HCT116 (cell line): ENCODE results near the gene ADAMTS19. TPM values are rescaled to one million over a fixed set of nuclear protein-coding genes. Genes with fewer than 3 reads are reported as not detected.

Source experiments
- ATAC-seq: fragments of 200-7000 bp; cut with Tn5 transposase; 2 replicates; pipeline ENCODE4 v1.9.1; 2020; ENCODE audit warnings: mild to moderate bottlenecking, moderate library complexity
- BruUV-seq: library from RNA; stranded (reverse); fragments of 400-500 nt; replicated peaks from 2 replicates; lab custom pipeline; 2021; lab: Mats Ljungman, UMichigan
- CTCF ChIA-PET: fragments of 300-600 bp; sonication (Branson Sonifier 250); formaldehyde crosslinking; loops from one replicate; lab custom pipeline; 2021; ENCODE audit warnings: antibody characterized with exemption; lab: Charles Lee
- POLR2A ChIA-PET: fragments of 300-600, 350-600 bp; sonication (Branson Sonifier 250); formaldehyde crosslinking; loops from one replicate; lab custom pipeline; 2021; ENCODE audit warnings: antibody characterized with exemption; lab: Charles Lee
- RAD21 ChIA-PET, 2 experiments: fragments of 300-600 bp; sonication (Branson Sonifier 250); formaldehyde crosslinking; loops; one replicate each; lab custom pipeline; 2023; ENCODE audit warnings: low total read pairs in 2 of 2; ENCODE audit not compliant: uncharacterized antibody in 2 of 2, unreplicated experiment in 2 of 2, low non-redundant PET in 1 of 2; lab: Charles Lee
- DNase-seq: peaks from one replicate; pipeline ENCODE4 v3.0.0-alpha.2; 2010; ENCODE audit warnings: low read depth, low spot score
- H2AFZ ChIP-seq: fragments of 200-600 bp; shearing (Covaris generic), sonication (generic); 2 replicates; pipeline ENCODE4 v1.6.1; 2017; ENCODE audit warnings: low read depth, mixed run types, mixed read lengths, antibody characterized with exemption, low read length; ENCODE audit not compliant: poor library complexity, severe bottlenecking
- H3K27ac ChIP-seq: 2 replicates; pipeline ENCODE4 v1.5.1; 2012; ENCODE audit warnings: low read depth, low read length
- H3K27me3 ChIP-seq: fragments of 200-600 bp; sonication (generic); 2 replicates; pipeline ENCODE4 v1.6.1; 2016; ENCODE audit warnings: mixed run types, low read length, mixed read lengths; ENCODE audit not compliant: insufficient read depth
- H3K36me3 ChIP-seq, 2 experiments: fragments of 200-500 bp in 1 of 2; fragments of 200-600 bp in 1 of 2; sonication (Bioruptor generic) in 1 of 2; sonication (generic) in 1 of 2; 2 replicates each; pipeline versions ENCODE4 v1.5.1 to v1.6.1; 2014 to 2016; ENCODE audit warnings: low read length in 2 of 2, inconsistent platforms in 1 of 2, mixed read lengths in 1 of 2, mixed run types in 1 of 2; ENCODE audit not compliant: insufficient read depth in 2 of 2, control insufficient read depth in 1 of 2
- H3K4me1 ChIP-seq, 2 experiments: fragments of 200-600 bp in 1 of 2; sonication (generic) in 1 of 2; 2 replicates each; pipeline versions ENCODE4 v1.5.1 to v1.6.1; 2012 to 2017; ENCODE audit warnings: low read length in 2 of 2, inconsistent platforms in 1 of 2, mild to moderate bottlenecking in 1 of 2, mixed read lengths in 1 of 2, mixed run types in 1 of 2, moderate library complexity in 1 of 2; ENCODE audit not compliant: insufficient read depth in 2 of 2, control insufficient read depth in 1 of 2
- H3K4me2 ChIP-seq: fragments of 200-600 bp; sonication (generic); 2 replicates; pipeline ENCODE4 v1.6.1; 2017; ENCODE audit warnings: mixed run types, low read length, mixed read lengths
- H3K4me3 ChIP-seq, 2 experiments: fragments of 200-600 bp in 1 of 2; sonication (generic) in 1 of 2; replicated peaks in 1 of 2; 2 replicates each; pipeline ENCODE4 v1.5.1; 2011 to 2016; ENCODE audit warnings: low read length in 2 of 2, control low read depth in 1 of 2, low read depth in 1 of 2, mild to moderate bottlenecking in 1 of 2, mixed read lengths in 1 of 2, mixed run types in 1 of 2
- H3K79me2 ChIP-seq: fragments of 200-600 bp; sonication (generic); 2 replicates; pipeline ENCODE4 v1.6.1; 2017; ENCODE audit warnings: mild to moderate bottlenecking, mixed run types, low read length, moderate library complexity, mixed read lengths; ENCODE audit not compliant: insufficient read depth
- H3K9ac ChIP-seq: fragments of 200-600 bp; sonication (generic); 2 replicates; pipeline ENCODE4 v1.6.1; 2016; ENCODE audit warnings: low read length, mixed read lengths
- H3K9me2 ChIP-seq: fragments of 200-600 bp; sonication (generic), shearing (Covaris generic); 2 replicates; pipeline ENCODE4 v1.6.1; 2017; ENCODE audit warnings: mixed run types, mild to moderate bottlenecking, moderate library complexity; ENCODE audit not compliant: insufficient read depth
- H3K9me3 ChIP-seq, 2 experiments: fragments of 200-500 bp in 1 of 2; fragments of 200-600 bp in 1 of 2; sonication (Bioruptor generic) in 1 of 2; sonication (generic) in 1 of 2; 2 replicates each; pipeline ENCODE4 v1.6.1; 2014 to 2017; ENCODE audit warnings: low read length in 2 of 2, mixed read lengths in 2 of 2, inconsistent platforms in 1 of 2, low read depth in 1 of 2, mild to moderate bottlenecking in 1 of 2, mixed run types in 1 of 2, moderate library complexity in 1 of 2; ENCODE audit not compliant: control insufficient read depth in 1 of 2, insufficient read depth in 1 of 2
- H4K20me1 ChIP-seq: fragments of 200-600 bp; sonication (generic), shearing (Covaris generic); 2 replicates; pipeline ENCODE4 v1.6.1; 2017; ENCODE audit warnings: mixed run types, mild to moderate bottlenecking, moderate library complexity; ENCODE audit not compliant: insufficient read depth
- EGR1 ChIP-seq: IDR thresholded peaks from 2 replicates; pipeline ENCODE4 v1.6.1; 2012; ENCODE audit warnings: low read depth
- EZH2 ChIP-seq: fragments of 200-600 bp; sonication (generic); IDR thresholded peaks from 2 replicates; pipeline ENCODE4 v1.6.1; 2017; ENCODE audit warnings: antibody characterized with exemption, mixed run types
- FOSL1 ChIP-seq: IDR thresholded peaks from 2 replicates; pipeline ENCODE4 v1.6.1; 2012; ENCODE audit warnings: low read depth
- SP1 ChIP-seq: IDR thresholded peaks from 2 replicates; pipeline ENCODE4 v1.6.1; 2012; ENCODE audit warnings: low read depth
- intact Hi-C: fragments of 100-400 bp; cut with micrococcal nuclease; formaldehyde crosslinking; loops from 2 replicates; pipeline ENCODE4 v1.10.0; 2022
- total RNA-seq: library from RNA; stranded (reverse); gene quantifications from one replicate; pipeline ENCODE4 v1.2.1, GENCODE V29; 2021; ENCODE audit not compliant: unreplicated experiment
- TF ChIP-seq, protein P1 (sequence below): IDR thresholded peaks from 2 replicates; pipeline ENCODE4 v1.6.1; 2011; ENCODE audit warnings: mild to moderate bottlenecking, low read length, moderate library complexity; ENCODE audit not compliant: insufficient replicate concordance; ENCODE audit errors: extremely low read depth
- TF ChIP-seq, protein P2 (sequence below): IDR thresholded peaks from 2 replicates; pipeline ENCODE4 v1.6.1; 2012; ENCODE audit warnings: low read depth

ADAMTS19 gene
- total RNA-seq, 1 experiment from 2014 or later: not detected

DNA sequence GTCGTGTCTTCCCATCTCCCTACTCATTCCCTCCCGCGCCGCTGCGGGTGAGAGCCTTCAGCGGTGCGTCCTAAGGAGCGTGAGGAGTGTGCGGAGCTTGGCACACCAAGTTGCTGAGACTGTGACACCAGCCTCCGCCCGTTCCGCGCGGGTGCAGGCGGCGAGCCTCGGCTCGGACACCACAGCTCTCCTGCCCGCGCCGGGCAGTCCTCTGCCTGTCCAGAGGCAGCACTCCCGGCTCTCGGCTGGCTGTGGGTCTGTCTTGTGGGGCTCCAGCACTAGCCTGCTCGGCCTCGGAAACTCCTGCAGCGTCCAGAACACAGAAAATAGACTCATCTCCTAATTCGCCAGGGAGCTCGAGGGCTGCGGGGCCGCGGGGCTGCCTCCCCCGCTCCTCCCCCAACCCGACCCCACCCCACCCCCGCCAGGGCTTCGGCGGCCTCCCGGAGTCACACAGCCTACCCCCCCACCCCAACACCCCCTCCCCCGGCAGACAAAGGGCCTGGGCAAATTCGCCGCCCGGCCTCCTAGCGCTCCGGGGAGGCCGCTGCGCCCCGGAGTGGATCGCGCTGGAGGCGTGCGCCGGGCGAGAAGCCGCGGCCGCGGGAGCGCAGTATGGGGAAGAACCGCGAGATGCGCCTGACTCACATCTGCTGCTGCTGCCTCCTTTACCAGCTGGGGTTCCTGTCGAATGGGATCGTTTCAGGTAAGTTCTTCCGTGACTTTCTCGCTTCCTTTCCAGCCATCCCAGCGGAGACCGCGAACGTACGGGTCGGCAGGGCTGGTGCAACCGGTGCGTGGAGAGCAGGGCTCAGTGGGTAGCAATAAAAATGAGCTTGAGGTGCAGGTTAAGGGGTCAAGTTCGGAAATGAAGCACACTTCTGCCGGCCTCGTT lies at the start of gene ADAMTS19 (continued):
- TF ChIP-seq FOSL1 (no peak), EGR1 (no peak)
- TF ChIP-seq, protein P1, sequence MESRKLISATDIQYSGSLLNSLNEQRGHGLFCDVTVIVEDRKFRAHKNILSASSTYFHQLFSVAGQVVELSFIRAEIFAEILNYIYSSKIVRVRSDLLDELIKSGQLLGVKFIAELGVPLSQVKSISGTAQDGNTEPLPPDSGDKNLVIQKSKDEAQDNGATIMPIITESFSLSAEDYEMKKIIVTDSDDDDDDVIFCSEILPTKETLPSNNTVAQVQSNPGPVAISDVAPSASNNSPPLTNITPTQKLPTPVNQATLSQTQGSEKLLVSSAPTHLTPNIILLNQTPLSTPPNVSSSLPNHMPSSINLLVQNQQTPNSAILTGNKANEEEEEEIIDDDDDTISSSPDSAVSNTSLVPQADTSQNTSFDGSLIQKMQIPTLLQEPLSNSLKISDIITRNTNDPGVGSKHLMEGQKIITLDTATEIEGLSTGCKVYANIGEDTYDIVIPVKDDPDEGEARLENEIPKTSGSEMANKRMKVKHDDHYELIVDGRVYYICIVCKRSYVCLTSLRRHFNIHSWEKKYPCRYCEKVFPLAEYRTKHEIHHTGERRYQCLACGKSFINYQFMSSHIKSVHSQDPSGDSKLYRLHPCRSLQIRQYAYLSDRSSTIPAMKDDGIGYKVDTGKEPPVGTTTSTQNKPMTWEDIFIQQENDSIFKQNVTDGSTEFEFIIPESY: no peak

DNA sequence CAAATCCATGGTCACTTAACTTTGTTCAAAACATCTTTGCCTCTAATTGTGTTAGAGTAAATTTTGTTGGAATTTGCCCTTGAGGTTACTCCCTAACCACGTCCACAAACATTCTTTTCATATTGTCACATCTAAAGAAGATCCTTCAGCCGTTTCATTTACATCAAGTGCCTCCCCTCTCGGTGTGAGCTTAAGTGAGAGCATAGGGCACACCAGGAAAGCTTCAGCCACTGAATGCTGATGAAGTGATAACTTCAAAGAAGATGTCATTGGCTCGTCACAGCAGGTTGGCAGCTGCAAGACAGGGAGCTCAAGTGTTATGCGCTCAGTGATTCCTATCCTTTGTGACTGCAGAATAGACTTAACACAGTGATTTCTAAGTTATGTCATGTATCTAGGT lies 49.6 kb upstream of the ADAMTS19 start:
- Histone ChIP-seq H3K36me3 (no peaks in the 10 kb centered on the region), H3K79me2 (no peaks in the 10 kb centered on the region), H3K27me3 (no peaks in the 10 kb centered on the region), H4K20me1 (no peaks in the 10 kb centered on the region), H3K4me1 (no peaks in the 10 kb centered on the region), H3K9me3 (no peaks in the 10 kb centered on the region), H3K9ac (no peak overlapping the region), H3K27ac (no peak overlapping the region), H3K4me2 (no peak overlapping the region), H2AFZ (no peak overlapping the region), H3K9me2 (no peaks in the 10 kb centered on the region), H3K4me3 (no peak overlapping the region)
- no peak for TF ChIP-seq SP1
- TF ChIP-seq, protein P2, sequence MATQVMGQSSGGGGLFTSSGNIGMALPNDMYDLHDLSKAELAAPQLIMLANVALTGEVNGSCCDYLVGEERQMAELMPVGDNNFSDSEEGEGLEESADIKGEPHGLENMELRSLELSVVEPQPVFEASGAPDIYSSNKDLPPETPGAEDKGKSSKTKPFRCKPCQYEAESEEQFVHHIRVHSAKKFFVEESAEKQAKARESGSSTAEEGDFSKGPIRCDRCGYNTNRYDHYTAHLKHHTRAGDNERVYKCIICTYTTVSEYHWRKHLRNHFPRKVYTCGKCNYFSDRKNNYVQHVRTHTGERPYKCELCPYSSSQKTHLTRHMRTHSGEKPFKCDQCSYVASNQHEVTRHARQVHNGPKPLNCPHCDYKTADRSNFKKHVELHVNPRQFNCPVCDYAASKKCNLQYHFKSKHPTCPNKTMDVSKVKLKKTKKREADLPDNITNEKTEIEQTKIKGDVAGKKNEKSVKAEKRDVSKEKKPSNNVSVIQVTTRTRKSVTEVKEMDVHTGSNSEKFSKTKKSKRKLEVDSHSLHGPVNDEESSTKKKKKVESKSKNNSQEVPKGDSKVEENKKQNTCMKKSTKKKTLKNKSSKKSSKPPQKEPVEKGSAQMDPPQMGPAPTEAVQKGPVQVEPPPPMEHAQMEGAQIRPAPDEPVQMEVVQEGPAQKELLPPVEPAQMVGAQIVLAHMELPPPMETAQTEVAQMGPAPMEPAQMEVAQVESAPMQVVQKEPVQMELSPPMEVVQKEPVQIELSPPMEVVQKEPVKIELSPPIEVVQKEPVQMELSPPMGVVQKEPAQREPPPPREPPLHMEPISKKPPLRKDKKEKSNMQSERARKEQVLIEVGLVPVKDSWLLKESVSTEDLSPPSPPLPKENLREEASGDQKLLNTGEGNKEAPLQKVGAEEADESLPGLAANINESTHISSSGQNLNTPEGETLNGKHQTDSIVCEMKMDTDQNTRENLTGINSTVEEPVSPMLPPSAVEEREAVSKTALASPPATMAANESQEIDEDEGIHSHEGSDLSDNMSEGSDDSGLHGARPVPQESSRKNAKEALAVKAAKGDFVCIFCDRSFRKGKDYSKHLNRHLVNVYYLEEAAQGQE: no peak
- TF ChIP-seq EZH2: no peak
- DNase-seq (no peak), ATAC-seq (no peak)
- POLR2A ChIA-PET: no interaction called here
- intact Hi-C loops: no loop called here
- RAD21 ChIA-PET: no interaction called here
- BruUV-seq: no TSS peak
- CTCF ChIA-PET: no interaction called here
